GM21381 (cell line): ENCODE data around the gene SLC66A2.

ENCODE experiments used
- ATAC-seq: cut with Tn5 transposase; IDR thresholded peaks from one replicate; pipeline ENCODE4 v1.9.1; 2021; ENCODE audit warnings: mild to moderate bottlenecking, moderate library complexity; ENCODE audit not compliant: unreplicated experiment

SLC66A2 gene

DNA sequence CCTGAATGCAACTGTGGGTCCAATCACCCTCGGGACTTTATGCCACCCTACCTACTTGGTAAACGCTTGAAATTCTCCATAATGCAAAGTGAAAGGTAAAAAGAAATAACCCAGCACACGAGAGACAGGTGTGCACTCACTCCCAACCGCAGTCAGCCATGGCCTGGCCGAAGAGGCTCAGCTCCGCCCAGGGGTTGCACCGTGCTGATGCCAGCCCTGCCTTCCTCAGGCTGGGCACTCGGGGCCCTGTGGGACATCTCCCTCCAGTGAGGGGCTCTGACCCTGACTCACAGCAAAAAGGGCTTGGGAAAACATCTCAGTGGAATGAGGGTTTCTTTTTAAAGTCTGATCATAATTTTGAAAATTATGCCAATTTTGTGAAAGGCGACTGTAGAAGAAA is 13.3 kb downstream of the SLC66A2 start:
- ATAC-seq, result no peak

DNA sequence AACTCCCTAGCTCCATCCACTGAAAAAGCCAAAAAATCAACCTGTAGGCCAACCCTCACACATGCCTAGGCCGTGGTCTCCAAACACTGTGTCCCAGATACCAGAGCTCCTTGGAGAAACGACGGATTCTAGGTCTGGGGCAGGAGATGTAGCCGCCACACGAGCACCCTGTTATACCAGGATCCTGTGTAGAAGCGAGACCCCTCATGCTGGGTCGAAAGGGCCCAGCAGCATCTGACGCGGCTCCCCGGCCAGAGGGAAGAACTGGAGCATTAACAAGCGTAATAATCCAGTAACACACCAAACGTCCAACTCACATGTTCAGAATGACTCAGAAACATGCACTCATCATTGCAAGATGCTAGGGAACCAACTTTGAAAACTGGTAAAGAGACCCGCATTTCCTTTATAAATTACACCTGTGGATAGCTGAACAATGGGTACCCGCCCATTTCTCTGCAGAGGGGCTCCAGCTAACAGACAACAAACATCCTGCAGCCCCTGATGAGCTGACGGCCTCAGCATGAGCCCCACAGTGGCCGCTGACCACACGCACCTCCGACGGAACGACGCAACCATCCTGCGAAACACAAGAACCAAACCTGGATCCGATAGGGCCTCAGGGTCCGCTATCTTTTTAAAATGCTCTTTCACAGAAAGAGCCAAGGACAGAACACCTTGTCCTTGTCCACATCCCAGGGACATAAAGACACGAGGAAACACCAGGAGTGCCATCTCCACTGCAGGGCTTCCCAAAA is 14.2 kb downstream of the SLC66A2 start:
- no peak for ATAC-seq

GRCh38 chr18:79936641-79937040 is 14.8 kb downstream of the SLC66A2 start:
- ATAC-seq, result no peak

GRCh38 chr18:79935925-79936324 is 15.5 kb downstream of the SLC66A2 start:
- no peak for ATAC-seq

GRCh38 chr18:79935499-79935898 is 16.0 kb downstream of the SLC66A2 start:
- no peak for ATAC-seq

DNA sequence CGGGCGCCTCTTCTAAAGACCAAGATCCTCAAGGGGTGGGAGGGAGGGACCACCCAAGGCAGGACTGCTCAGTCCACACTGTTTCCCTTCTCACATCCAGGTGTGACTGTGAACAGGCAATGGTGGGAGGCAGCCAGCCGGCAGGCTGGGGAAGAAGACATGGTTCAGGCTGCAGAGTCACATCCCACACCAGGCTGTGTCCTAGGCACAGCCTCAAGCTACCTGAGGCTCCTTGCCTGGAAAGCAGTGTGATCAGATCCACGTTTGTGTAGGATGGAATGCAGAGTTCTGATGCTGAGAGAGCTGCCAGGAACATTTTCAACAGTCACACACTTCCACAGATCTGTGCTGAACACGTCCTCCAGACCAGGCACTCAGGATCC is 16.4 kb downstream of the SLC66A2 start:
- no peak for ATAC-seq

DNA sequence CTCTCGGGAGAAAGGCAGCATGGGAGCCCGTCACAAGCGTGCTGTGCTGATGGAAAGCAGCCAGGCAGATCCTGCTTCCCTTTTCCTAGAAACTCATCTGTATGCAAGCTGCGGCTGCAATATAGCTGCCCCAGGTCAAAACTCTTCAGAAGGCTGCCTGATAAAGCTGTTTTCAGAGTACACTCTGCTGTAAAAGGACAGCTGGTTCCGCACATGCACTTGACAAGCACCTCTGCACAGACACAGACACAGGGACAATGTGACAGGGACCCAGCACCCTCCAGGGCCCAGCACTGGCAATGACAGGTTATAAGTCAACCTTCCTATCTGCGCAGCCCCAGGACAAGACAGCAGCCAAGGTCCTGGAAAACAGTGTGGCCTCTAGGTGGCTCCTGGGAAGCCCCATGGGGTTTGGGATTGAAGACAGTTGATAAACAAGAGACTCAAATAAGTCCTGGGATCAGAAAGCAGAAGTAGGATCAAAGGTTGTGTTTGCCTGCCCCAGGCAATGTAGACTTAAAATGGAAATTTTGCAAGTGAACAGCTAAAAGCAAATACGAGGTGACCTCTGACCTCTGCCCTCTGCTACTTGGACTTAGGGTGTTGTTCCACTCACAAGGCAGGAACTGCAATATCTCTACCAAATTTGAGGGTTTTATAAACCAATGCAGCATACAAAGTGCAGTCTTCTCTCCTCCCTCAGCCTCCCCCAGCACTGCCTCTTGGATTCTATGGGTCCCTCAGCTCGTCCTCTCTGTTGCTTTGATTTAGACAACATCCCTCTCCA is 16.9 kb downstream of the SLC66A2 start:
- ATAC-seq, result no peak

- ATAC-seq, result no peak
Observed at GRCh38 chr18:79933765-79934164, 17.7 kb downstream of the SLC66A2 start.

GRCh38 chr18:79932907-79933306 is 18.5 kb downstream of the SLC66A2 start:
- ATAC-seq, result no peak

DNA sequence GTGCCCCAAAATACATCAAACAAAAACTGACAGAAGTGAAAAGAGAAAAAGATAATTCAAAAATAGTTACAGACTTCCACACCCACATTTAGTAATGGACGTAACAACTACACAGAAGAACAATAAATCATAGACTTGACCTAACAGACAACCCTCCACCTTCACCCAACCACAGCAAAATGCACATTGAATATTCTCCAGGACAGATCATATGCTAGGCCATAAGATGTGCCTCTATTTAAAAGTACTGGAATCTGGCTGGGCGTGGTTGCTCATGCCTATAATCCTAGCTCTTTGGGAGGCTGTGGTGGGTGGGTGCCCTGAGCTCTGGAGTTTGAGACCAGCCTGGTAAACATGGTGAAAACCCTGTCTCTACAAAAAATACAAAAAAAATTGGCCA is 20.0 kb downstream of the SLC66A2 start:
- no peak for ATAC-seq

GRCh38 chr18:79930020-79930642 is 21.3 kb downstream of the SLC66A2 start:
- no peak for ATAC-seq

- no peak for ATAC-seq
Observed at GRCh38 chr18:79928563-79928960, 22.9 kb downstream of the SLC66A2 start.

GRCh38 chr18:79927607-79928562 is 23.6 kb downstream of the SLC66A2 start:
- no peak for ATAC-seq

- ATAC-seq, result no peak
Observed at GRCh38 chr18:79926715-79927606, 24.5 kb downstream of the SLC66A2 start.

GRCh38 chr18:79926306-79926705 is 25.1 kb downstream of the SLC66A2 start:
- ATAC-seq, result no peak

- ATAC-seq, result no peak
Observed at GRCh38 chr18:79924814-79925731, 26.4 kb downstream of the SLC66A2 start.

DNA sequence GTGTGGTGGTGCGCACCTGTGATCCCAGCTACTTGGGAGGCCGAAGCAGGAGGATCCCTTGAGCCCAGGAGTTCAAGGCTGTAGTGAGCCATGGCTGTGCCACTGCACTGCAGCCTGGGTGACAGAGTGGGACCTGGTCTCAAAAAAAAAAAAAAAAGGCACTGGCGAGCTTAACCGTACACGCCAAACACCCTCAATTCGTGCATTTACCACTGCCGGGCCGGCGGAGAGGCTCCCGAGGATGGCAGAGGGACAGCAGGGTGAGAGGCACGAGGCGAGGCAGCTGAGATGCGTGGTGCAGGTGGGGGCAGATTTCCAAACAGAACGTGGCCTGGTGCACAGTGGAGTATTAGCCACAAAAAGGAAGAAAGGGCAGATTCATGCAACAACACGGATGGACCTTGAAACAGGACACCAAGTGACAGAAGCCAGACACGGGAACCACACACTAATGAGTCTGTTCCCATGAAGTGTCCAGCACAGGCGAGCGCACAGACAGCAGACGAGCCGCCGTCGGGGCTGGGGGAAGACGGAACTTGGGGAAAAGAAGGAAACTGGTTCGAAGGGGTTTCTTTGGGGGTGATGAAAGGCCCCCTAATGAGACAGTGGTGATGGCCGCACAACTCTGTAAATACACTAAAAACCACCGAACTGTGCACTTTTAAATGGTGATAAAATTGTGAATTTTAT is 27.4 kb downstream of the SLC66A2 start:
- no peak for ATAC-seq

- no peak for ATAC-seq
Observed at GRCh38 chr18:79922971-79923411, 28.5 kb downstream of the SLC66A2 start.
